Gastrocnemius medialis (tissue), 4 donors: ENCODE data around the gene ZFYVE19. TPM values are rescaled to one million over a fixed set of nuclear protein-coding genes. Genes with fewer than 3 reads are reported as not detected.
A peak's percentile ranks its signal among the peaks of the same experiment; 100 is the strongest.

Experiments
- ATAC-seq, 2 donors: fragments of 150-250 bp; one replicate each; pipeline ENCODE4 v1.9.1; 2016
- DNase-seq, 2 donors: peaks; one replicate each; pipeline ENCODE4 v3.0.0-alpha.2; 2019
- H3K27ac ChIP-seq, 4 donors: fragments of 200-600 bp; sonication (generic); 1 replicate in 1 of 4; 2 replicates in 3 of 4; pipeline ENCODE4 v1.5.1; 2016 to 2018; ENCODE audit warnings: mild to moderate bottlenecking in 2 of 4, moderate library complexity in 1 of 4
- H3K27me3 ChIP-seq, 3 donors: fragments of 200-600 bp; sonication (generic) in 2 of 3; 1 replicate in 1 of 3; 2 replicates in 2 of 3; pipeline versions ENCODE4 v1.5.1 to v1.6.0; 2016 to 2019; ENCODE audit warnings: mild to moderate bottlenecking in 1 of 3, moderate library complexity in 1 of 3
- H3K36me3 ChIP-seq, 2 donors: fragments of 200-600 bp; sonication (generic) in 1 of 2; one replicate each; pipeline ENCODE4 v1.5.1; 2017 to 2018
- H3K4me1 ChIP-seq, 2 donors: fragments of 200-600 bp; sonication (generic) in 1 of 2; one replicate each; pipeline ENCODE4 v1.5.1; 2016 to 2017; ENCODE audit warnings: mild to moderate bottlenecking in 2 of 2
- H3K4me3 ChIP-seq, 4 donors: fragments of 200-600 bp; sonication (generic) in 3 of 4; 1 replicate in 1 of 4; 2 replicates in 3 of 4; pipeline ENCODE4 v1.5.1; 2016 to 2019; ENCODE audit warnings: mild to moderate bottlenecking in 2 of 4
- H3K9me3 ChIP-seq, 3 donors: fragments of 200-600 bp; sonication (generic) in 2 of 3; 1 replicate in 1 of 3; 2 replicates in 2 of 3; pipeline ENCODE4 v1.5.1; 2016 to 2019
- CTCF ChIP-seq, 5 experiments: fragments of 450-650 bp in 3 of 5; fragments of 200-600 bp in 2 of 5; sonication (generic) in 2 of 5; IDR thresholded peaks in 4 of 5; conservative IDR thresholded peaks in 1 of 5; 1 replicate in 4 of 5; 2 replicates in 1 of 5; pipeline ENCODE4 v1.5.1; 2016 to 2019; ENCODE audit warnings: antibody characterized with exemption in 5 of 5, mild to moderate bottlenecking in 3 of 5, moderate library complexity in 3 of 5
- POLR2A ChIP-seq, 2 donors: fragments of 450-650 bp; IDR thresholded peaks; one replicate each; pipeline ENCODE4 v1.6.1; 2017; ENCODE audit warnings: antibody characterized with exemption in 2 of 2, mild to moderate bottlenecking in 2 of 2, moderate library complexity in 2 of 2
- in situ Hi-C, 4 donors: fragments of 200-750 bp; cut with MboI; loops; one replicate each; pipeline versions ENCODE4 v1.15.0 to v1.8.0; 2017; ENCODE audit warnings: low sequenced_read_pairs in 4 of 4
- intact Hi-C: fragments of 100-400 bp; cut with DNase I; formaldehyde crosslinking; loops from one replicate; pipeline ENCODE4 v1.15.1; 2023; ENCODE audit warnings: low total_unique reads
- total RNA-seq, 4 donors: library from RNA; depleted of rRNA; stranded (reverse); fragments of >200 nt; gene quantifications; one replicate each; pipeline versions ENCODE4 v1.1.0 to v1.2.3, GENCODE V29; 2016

Gene ZFYVE19
- total RNA-seq, 4 donors from 2014 or later = 11.4 to 18.9 (median 14.7) TPM

- H3K36me3 ChIP-seq = no peaks in the 10 kb centered on the region
- in situ Hi-C loops = no loop called here
- ATAC-seq = no peak
Observed at GRCh38 chr15:40841741-40842140, 34.9 kb downstream of the ZFYVE19 start.

GRCh38 chr15:40843261-40843884 lies 36.5 kb downstream of the ZFYVE19 start:
- in situ Hi-C loops = no loop called here
- H3K36me3 ChIP-seq = no peaks in the 10 kb centered on the region
- no peaks in the 10 kb centered on the region for H3K9me3 ChIP-seq
- DNase-seq (no peak), ATAC-seq (no peak)
- H3K4me1 ChIP-seq = peaks cover 0 to 13% of the 10 kb centered on the region in 2 donors
- peaks cover 24 to 34% (median 29%) of the 10 kb centered on the region in 3 donors for H3K27me3 ChIP-seq
- H3K4me3 ChIP-seq = peak overlapping the region in 3 of 4 donors; percentile 41 to 52 (median 49)
- H3K27ac ChIP-seq = no peak overlapping the region
- no peak for TF ChIP-seq POLR2A (IDR thresholded peaks at IDR 0.05)
- no peak for TF ChIP-seq CTCF (IDR thresholded peaks at IDR 0.05 in 4 of 5, conservative IDR thresholded peaks at IDR 0.05 in 1 of 5)
- intact Hi-C loops = no loop called here

More at GRCh38 chr15:40841741-40842140, 34.9 kb downstream of the ZFYVE19 start:
- no peaks in the 10 kb centered on the region for H3K9me3 ChIP-seq
- intact Hi-C loops = no loop called here
- no peak overlapping the region for H3K4me3 ChIP-seq
- peaks cover 0 to 13% of the 10 kb centered on the region in 2 donors for H3K4me1 ChIP-seq
- no peak for TF ChIP-seq POLR2A (IDR thresholded peaks at IDR 0.05)
- TF ChIP-seq CTCF (IDR thresholded peaks at IDR 0.05 in 4 of 5, conservative IDR thresholded peaks at IDR 0.05 in 1 of 5) = no peak
- DNase-seq = no peak
- peaks cover 24 to 34% (median 29%) of the 10 kb centered on the region in 3 donors for H3K27me3 ChIP-seq
- H3K27ac ChIP-seq = no peak overlapping the region

GRCh38 chr15:40843885-40844695 lies 37.2 kb downstream of the ZFYVE19 start, which contains the start of gene SPINT1:
Gene SPINT1, plus strand, starts transcription at chr15:40844048. Its CDS starts 507 bp downstream, at chr15:40844555.
- TF ChIP-seq POLR2A (IDR thresholded peaks at IDR 0.05) (no peak), CTCF (IDR thresholded peaks at IDR 0.05 in 4 of 5, conservative IDR thresholded peaks at IDR 0.05 in 1 of 5) (no peak)
- H3K4me1 ChIP-seq = peaks cover 0 to 13% of the 10 kb centered on the region in 2 donors
- ATAC-seq = no peak
- H3K9me3 ChIP-seq = no peaks in the 10 kb centered on the region
- no peak within 1 kb of the TSS for H3K27ac ChIP-seq
- peak within 1 kb of the TSS; percentile 27 to 52 (median 45) for H3K4me3 ChIP-seq
- H3K27me3 ChIP-seq = peaks cover 24 to 34% (median 29%) of the 10 kb centered on the region in 3 donors
- DNase-seq = no peak
- H3K36me3 ChIP-seq = no peaks in the 10 kb centered on the region
- in situ Hi-C loops = no loop called here
- intact Hi-C loops = no loop called here

GRCh38 chr15:40844696-40845030 lies 37.8 kb downstream of the ZFYVE19 start:
- Histone ChIP-seq H3K27me3 (peaks cover 24 to 34% (median 29%) of the 10 kb centered on the region in 3 donors), H3K27ac (no peak overlapping the region), H3K4me3 (peak overlapping the region; percentile 27 to 52 (median 45)), H3K9me3 (no peaks in the 10 kb centered on the region), H3K36me3 (no peaks in the 10 kb centered on the region), H3K4me1 (peaks cover 0 to 13% of the 10 kb centered on the region in 2 donors)
- in situ Hi-C loops = no loop called here
- no peak for TF ChIP-seq CTCF (IDR thresholded peaks at IDR 0.05 in 4 of 5, conservative IDR thresholded peaks at IDR 0.05 in 1 of 5)
- intact Hi-C loops = no loop called here
- DNase-seq (no peak), ATAC-seq (no peak)
